Amniotic epithelial cell (primary cell): ENCODE measurements around the gene UBL4A.

Experiments
- DNase-seq: peaks from one replicate; pipeline ENCODE4 v3.0.0-alpha.2; 2010; ENCODE audit warnings: low read depth

UBL4A gene

GRCh38 chrX:154462396-154462795 is 24.0 kb downstream of the UBL4A start:
- no peak for DNase-seq

- DNase-seq, result no peak
Measured at GRCh38 chrX:154460326-154460725, 26.1 kb downstream of the UBL4A start.

DNA sequence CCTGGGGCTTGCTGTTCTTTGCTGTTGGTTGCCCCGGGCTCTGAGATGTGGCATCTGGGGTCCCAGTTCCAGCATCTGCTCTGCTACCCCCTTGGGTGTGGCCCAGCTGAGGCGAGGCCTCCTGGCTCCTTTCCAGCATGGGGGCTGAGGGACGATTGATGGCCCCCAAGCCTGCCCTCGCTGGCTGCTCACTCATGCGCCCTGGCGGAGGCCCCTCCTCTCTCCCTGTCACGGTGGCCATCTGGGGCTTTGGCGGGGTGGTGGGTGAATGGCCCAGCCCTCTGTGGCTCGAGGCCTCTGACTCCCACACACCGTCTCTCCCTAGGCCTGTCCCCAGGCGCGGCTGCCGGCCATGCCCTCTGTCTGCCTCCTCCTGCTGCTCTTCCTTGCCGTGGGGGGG is 26.6 kb downstream of the UBL4A start:
- no peak for DNase-seq

DNA sequence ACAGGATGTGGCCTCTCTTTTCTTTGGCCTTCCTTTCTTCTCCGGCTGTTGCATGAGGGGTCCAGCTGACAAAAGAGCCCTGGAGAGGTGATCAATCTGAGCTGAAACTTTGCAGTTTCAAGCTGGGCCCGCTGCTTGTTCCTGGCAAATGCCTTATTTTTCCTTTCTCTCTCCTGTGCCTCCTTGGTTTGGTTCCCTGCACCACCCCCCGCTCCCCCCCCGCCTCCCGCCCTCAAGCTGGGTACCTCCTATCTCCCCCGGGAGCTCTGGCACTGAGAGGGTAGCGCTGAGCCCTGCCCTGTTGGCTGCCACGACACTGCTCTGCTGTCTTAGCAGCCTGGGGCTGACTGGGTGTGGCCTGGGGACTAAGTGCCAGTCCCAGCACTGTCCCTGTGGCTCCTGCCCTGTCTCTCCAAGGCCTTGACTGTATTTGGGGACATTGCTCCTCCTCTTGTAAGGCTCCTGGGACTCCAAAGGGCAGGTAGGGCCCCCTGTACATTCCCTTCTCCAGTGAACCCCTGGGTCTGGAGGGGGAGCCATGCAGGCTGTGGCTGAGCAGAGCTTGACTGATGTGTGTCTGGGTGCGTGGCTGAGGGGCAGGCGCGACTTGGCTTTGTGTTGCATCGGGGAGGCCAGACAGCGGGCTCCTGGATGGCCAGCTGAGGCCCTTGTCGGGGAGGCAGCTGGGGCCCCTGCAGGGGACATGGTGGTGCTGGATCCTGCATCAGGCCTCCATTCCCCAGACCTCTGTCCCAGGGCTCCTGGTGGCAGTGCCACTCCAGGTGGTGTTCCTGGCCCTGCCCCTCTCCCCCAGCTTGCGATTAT is 27.2 kb downstream of the UBL4A start:
- DNase-seq, result no peak

DNA sequence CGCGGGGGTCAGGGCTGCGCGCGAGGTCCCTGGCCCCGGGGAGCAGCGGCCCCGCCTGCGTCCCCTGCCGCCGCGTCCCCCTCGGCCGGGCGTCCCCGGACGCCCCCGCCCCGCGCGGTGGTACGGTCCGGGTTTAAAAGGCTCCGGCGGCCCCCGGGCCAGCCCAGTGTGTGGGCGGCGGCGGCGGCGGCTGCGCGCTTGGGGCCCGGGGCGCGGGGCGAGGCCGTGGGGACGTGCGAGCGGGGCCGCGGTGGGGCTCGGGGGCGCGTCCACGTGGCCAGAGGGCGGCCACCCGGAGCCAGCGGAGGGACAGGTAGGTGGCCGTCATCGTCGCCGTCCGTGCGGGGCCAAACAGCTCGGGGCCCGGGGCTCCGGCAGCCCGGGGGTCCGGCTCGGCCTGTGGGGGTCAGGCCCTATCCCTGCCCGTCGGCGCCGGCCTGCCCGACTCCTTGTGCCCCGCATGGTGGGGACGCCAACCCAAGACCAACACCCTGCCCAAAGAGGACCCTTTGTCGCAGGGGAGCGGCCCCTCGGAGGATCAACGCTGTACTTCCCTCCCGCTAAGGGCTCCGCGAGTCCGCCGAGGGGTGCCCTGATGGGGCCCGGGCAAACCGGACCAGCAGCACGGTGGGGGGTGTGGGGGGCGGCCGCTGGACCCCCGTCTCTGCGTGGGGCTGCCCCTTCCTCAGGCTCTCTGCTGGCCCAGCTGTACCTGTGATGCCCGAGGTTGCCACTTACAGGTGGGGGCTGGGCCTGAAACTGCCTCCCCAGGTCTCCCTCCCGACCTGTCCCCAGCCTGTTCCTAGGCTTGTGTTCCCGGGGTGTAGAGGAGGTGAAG is 28.1 kb downstream of the UBL4A start, which contains the start of gene PLXNA3:
Gene PLXNA3, plus strand, starts transcription at position 166 of the 838 bp plus-strand sequence. CDS start 1,903 bp downstream, outside the sequence.
- DNase-seq, result no peak

DNA sequence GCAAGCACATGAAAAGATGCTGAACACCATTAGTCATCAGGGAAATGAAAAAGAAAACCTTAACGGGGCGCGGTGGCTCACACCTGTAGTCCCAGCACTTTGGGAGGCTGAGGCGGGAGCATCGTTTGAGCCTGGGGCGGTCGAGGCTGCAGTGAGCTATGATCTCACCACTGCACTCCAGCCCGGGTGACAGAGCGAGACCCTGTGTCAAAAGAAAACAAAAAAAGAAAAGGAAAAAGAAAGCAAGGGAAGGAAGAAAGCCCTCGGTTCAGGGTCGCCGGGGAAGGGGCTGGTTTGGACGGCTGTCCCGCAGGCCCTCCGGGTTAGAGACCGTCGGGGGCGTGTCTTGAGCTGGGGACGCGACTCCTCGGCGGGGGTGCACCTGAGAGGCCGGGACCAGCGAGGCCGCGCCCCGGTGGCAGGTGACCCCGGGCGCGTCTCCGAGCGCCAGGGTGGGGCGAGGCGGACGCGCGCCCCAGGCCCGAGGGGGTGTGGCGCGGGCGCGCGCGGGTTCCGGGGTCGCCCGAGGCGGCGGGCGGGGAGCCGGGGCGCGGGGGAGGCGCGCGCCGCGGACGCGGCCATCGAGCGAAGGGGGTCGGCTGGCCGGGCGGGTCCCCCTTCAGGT is 28.8 kb downstream of the UBL4A start:
- no peak for DNase-seq

- no peak for DNase-seq
Measured at GRCh38 chrX:154452823-154453222, 33.6 kb downstream of the UBL4A start.

DNA sequence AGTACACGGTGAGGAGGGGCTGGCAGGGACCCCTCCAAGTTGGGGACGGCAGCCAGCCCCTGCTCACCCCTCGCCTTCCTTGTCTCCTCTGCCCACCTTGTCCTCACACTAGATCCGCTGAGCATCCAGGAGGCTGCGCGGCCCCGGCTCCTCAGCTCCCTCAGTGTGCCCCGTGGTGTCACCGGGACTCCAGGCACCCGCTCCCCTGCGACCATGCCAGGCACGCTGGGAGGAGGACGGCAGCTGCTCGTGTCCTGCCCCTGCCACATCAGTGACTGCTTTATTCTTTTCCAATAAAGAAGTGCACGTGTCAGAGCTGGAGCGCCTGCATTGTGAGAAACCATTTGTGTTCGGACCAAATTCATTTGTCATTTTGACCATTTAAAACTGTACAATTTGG is 36.1 kb downstream of the UBL4A start:
- no peak for DNase-seq

- no peak for DNase-seq
Measured at GRCh38 chrX:154449618-154450017, 36.8 kb downstream of the UBL4A start.

DNA sequence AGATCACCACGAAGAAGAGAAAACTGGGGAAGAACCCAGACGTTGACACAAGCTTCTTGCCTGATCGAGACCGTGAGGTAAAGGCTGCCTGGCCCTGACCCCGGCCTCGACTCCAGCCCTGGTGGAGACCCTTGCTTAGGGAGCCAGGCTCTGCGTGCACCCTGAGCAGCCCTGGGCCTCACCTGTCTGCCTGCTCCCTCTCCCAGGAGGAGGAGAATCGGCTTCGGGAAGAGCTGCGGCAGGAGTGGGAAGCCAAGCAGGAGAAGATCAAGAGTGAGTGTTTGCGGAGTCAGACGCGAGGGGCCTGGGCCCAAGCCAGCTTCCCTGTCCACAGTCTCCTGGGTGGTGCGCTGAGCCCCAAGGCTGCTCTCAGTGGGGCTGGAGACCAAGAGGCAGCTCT is 37.9 kb downstream of the UBL4A start:
- no peak for DNase-seq

DNA sequence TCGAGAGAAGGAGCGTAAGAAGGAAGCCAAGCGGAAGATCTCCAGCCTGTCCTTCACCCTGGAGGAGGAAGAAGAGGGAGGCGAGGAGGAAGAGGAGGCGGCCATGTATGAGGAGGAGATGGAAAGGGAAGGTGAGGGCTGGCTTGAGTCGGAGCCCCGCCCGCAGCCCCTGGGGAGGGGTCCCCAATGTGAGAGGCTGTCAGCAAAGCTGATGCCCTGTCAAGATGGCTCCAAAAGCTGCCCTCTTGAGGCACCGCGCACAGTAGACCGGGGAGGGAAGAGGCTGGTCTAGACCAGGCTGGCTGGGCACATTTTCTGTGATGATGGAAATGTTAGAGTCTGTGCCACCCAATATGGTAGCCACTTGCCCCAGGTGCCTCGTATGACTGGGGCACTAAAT is 40.0 kb downstream of the UBL4A start:
- no peak for DNase-seq

GRCh38 chrX:154445776-154446175 is 40.6 kb downstream of the UBL4A start:
- DNase-seq, result no peak

GRCh38 chrX:154444755-154445246 is 41.6 kb downstream of the UBL4A start:
- DNase-seq, result no peak

GRCh38 chrX:154443992-154444754 is 42.2 kb downstream of the UBL4A start, which contains the start of gene FAM50A:
FAM50A (plus strand) TSS chrX:154444141; CDS start chrX:154444236, 95 bp downstream.
- DNase-seq, result no peak

DNA sequence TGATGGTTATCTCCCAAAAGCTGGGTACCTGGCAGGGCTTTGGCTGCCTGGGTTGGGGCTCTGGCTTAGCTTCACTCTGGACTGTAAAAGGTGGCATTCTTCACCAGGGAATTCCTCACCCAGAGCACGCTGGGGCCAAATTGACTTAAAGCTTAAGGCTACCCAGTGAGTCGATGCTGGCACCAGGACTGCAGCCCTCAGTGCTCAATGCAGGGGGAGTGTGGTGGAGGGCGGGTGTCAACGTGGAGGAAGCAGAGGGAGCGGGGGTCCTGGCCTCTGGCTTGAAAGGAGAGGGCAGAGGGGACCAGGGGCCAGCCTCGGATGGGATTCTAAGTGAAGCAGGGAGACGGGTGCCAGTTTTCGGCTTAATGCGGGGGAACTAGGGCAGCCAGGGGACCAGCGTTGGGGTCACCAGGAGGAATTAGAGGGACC is 42.9 kb downstream of the UBL4A start:
- DNase-seq, result no peak

GRCh38 chrX:154441984-154442707 is 44.3 kb downstream of the UBL4A start:
- no peak for DNase-seq

- no peak for DNase-seq
Measured at GRCh38 chrX:154441564-154441963, 44.9 kb downstream of the UBL4A start.

- DNase-seq, result no peak
Measured at GRCh38 chrX:154440623-154441357, 45.6 kb downstream of the UBL4A start.

- DNase-seq, result no peak
Measured at GRCh38 chrX:154439841-154440240, 46.6 kb downstream of the UBL4A start.
